Measurements from ENCODE around the gene SPDYC. TPM values are rescaled to one million over a fixed set of nuclear protein-coding genes. Genes with fewer than 3 reads are reported as not detected.

Gene SPDYC
- total RNA-seq, 1 experiment from 2014 or later = 1.2 TPM

DNA sequence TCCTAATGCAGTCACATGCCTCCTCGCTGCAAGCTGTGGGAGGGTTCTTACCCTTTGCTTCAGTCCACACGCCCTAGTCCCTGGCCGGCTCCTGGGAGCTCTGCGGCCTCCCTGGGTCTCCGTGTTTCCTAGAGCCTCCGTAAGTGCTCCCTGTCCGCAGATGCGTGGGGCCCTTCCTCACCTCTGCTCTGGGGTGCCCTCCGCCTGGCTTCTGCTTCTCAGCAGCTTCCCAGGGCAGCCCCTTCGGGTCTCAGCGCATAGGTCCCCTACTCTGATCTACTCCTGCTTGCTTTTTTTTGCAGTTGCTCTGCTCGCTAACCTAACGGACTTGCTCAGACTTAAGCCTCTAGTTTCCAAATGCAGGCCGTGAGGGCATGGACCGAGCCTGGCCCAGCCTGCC lies 34.1 kb downstream of the SPDYC start:
- TF ChIP-seq POLR2A (IDR thresholded peaks at IDR 0.05; ENCODE audit: borderline replicate concordance, extremely low read depth, insufficient read depth, insufficient read length) (no peak), ZFX (IDR thresholded peaks at IDR 0.05) (no peak), SRF (IDR thresholded peaks at IDR 0.05; ENCODE audit: low read depth) (no peak), CEBPB (IDR thresholded peaks at IDR 0.05; ENCODE audit: low read depth) (no peak), EZH2phosphoT487 (IDR thresholded peaks at IDR 0.05; ENCODE audit: borderline replicate concordance) (no peak), CBX3 (IDR thresholded peaks at IDR 0.05; ENCODE audit: low read depth) (no peak), POLR2AphosphoS5 (IDR thresholded peaks at IDR 0.05; ENCODE audit: low read depth, low read length) (no peak), SIN3A (IDR thresholded peaks at IDR 0.05; ENCODE audit: low read depth) (no peak), ATF3 (IDR thresholded peaks at IDR 0.05) (no peak), SP1 (IDR thresholded peaks at IDR 0.05; ENCODE audit: low read depth) (no peak), YY1 (IDR thresholded peaks at IDR 0.05; ENCODE audit: extremely low read depth, insufficient replicate concordance, low read depth, low read length) (no peak), RAD21 (IDR thresholded peaks at IDR 0.05; ENCODE audit: low read depth) (no peak), TCF7L2 (IDR thresholded peaks at IDR 0.05; ENCODE audit: borderline replicate concordance, extremely low read depth, insufficient read depth, insufficient read length) (no peak), ELF1 (IDR thresholded peaks at IDR 0.05; ENCODE audit: borderline replicate concordance, low read depth) (no peak), FOSL1 (IDR thresholded peaks at IDR 0.05; ENCODE audit: low read depth) (no peak), REST (IDR thresholded peaks at IDR 0.05; ENCODE audit: low read depth) (no peak), EZH2 (IDR thresholded peaks at IDR 0.05) (no peak), ZNF274 (IDR thresholded peaks at IDR 0.05; ENCODE audit: low read depth, low read length) (no peak)
- TF ChIP-seq, protein P1, sequence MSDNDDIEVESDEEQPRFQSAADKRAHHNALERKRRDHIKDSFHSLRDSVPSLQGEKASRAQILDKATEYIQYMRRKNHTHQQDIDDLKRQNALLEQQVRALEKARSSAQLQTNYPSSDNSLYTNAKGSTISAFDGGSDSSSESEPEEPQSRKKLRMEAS (IDR thresholded peaks at IDR 0.05) = no peak
- TF ChIP-seq, protein P2, sequence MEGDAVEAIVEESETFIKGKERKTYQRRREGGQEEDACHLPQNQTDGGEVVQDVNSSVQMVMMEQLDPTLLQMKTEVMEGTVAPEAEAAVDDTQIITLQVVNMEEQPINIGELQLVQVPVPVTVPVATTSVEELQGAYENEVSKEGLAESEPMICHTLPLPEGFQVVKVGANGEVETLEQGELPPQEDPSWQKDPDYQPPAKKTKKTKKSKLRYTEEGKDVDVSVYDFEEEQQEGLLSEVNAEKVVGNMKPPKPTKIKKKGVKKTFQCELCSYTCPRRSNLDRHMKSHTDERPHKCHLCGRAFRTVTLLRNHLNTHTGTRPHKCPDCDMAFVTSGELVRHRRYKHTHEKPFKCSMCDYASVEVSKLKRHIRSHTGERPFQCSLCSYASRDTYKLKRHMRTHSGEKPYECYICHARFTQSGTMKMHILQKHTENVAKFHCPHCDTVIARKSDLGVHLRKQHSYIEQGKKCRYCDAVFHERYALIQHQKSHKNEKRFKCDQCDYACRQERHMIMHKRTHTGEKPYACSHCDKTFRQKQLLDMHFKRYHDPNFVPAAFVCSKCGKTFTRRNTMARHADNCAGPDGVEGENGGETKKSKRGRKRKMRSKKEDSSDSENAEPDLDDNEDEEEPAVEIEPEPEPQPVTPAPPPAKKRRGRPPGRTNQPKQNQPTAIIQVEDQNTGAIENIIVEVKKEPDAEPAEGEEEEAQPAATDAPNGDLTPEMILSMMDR (IDR thresholded peaks at IDR 0.05 in 2 of 3, conservative IDR thresholded peaks at IDR 0.05 in 1 of 3; ENCODE audit: borderline replicate concordance in 1 of 3, insufficient read depth in 1 of 3, low read depth in 2 of 3, low read length in 2 of 3) = no peak
- Histone ChIP-seq H3K9ac (ENCODE audit: low read length) (no peak overlapping the region), H3K4me2 (ENCODE audit: low read length) (no peak overlapping the region), H3K36me3 (ENCODE audit: control insufficient read depth in 1 of 2, insufficient read depth in 2 of 2, low read length in 2 of 2) (peaks cover 20 to 45% of the 10 kb centered on the region in 2 experiments), H2AFZ (ENCODE audit: low read depth, low read length, poor library complexity, severe bottlenecking) (no peak overlapping the region), H3K79me2 (ENCODE audit: insufficient read depth, low read length) (no peaks in the 10 kb centered on the region), H3K9me3 (ENCODE audit: control insufficient read depth in 1 of 2, insufficient read depth in 1 of 2, low read depth in 1 of 2, low read length in 2 of 2) (no peaks in the 10 kb centered on the region), H3K4me3 (replicated peaks in 1 of 2; ENCODE audit: low read depth in 1 of 2, low read length in 2 of 2) (no peak overlapping the region), H3K9me2 (ENCODE audit: insufficient read depth) (no peaks in the 10 kb centered on the region), H4K20me1 (ENCODE audit: insufficient read depth) (no peaks in the 10 kb centered on the region), H3K27ac (ENCODE audit: low read depth, low read length) (no peak overlapping the region), H3K27me3 (ENCODE audit: insufficient read depth, low read length) (no peaks in the 10 kb centered on the region), H3K4me1 (ENCODE audit: control insufficient read depth in 1 of 2, insufficient read depth in 2 of 2, low read length in 2 of 2) (no peaks in the 10 kb centered on the region; a peak in 1 of 4 replicates)
- intact Hi-C loops (cut with micrococcal nuclease) = loop anchor here (2.0 kb wide), 1 partner anchor 51 kb away; no protein-coding TSS in a partner anchor
- ChIA-PET RAD21 (ENCODE audit: low non-redundant PET in 1 of 2, low total read pairs in 2 of 2, uncharacterized antibody in 2 of 2, unreplicated experiment in 2 of 2) (no interaction called here), CTCF (interaction anchor here (1.6 kb wide), 1 partner anchor 47 kb away, joined by 6 read pairs; no protein-coding TSS in a partner anchor), POLR2A (no interaction called here)
- no TSS peak for BruUV-seq (replicated peaks)
- no peak for ATAC-seq
- DNase-seq (ENCODE audit: low read depth, low spot score) = no peak

Measured in HCT116 (cell line).